NT2/D1 (cell line): ENCODE results near the gene FAM20C.
"Not testable (repeated sequence)": the region's sequence is repeated elsewhere in the genome, so short reads cannot be mapped to it uniquely, and the experiment has no call there.

Experiments used
- DNase-seq: peaks from one replicate; pipeline ENCODE4 v3.0.0-alpha.2; 2011; ENCODE audit warnings: low read depth, low spot score
- H3K27me3 ChIP-seq: 2 replicates; pipeline ENCODE4 v1.6.0; 2011; ENCODE audit warnings: mild to moderate bottlenecking; ENCODE audit not compliant: insufficient read length, insufficient read depth
- H3K36me3 ChIP-seq: 2 replicates; pipeline ENCODE4 v1.6.1; 2011; ENCODE audit warnings: mild to moderate bottlenecking, low read length, mixed read lengths; ENCODE audit not compliant: insufficient read depth, insufficient read length
- H3K4me1 ChIP-seq: 2 replicates; pipeline ENCODE4 v1.5.1; 2011; ENCODE audit not compliant: insufficient read depth, insufficient read length
- H3K4me3 ChIP-seq: 2 replicates; pipeline ENCODE4 v1.5.1; 2011; ENCODE audit warnings: low read depth; ENCODE audit not compliant: insufficient read length
- H3K9ac ChIP-seq: 2 replicates; pipeline ENCODE4 v1.6.0; 2011; ENCODE audit warnings: low read depth; ENCODE audit not compliant: insufficient read length
- H3K9me3 ChIP-seq: 2 replicates; pipeline ENCODE4 v1.5.1; 2011; ENCODE audit warnings: mild to moderate bottlenecking, low read length; ENCODE audit not compliant: insufficient read depth
- SUZ12 ChIP-seq: IDR thresholded peaks from 2 replicates; pipeline ENCODE4 v1.6.1; 2011; ENCODE audit not compliant: insufficient read length, insufficient read depth; ENCODE audit errors: extremely low read depth
- YY1 ChIP-seq: IDR thresholded peaks from 2 replicates; pipeline ENCODE4 v1.6.1; 2011; ENCODE audit not compliant: insufficient read length, insufficient read depth
- ZNF274 ChIP-seq: IDR thresholded peaks from 2 replicates; pipeline ENCODE4 v1.6.1; 2011; ENCODE audit warnings: mild to moderate bottlenecking, low read depth, low read length

The FAM20C gene

DNA sequence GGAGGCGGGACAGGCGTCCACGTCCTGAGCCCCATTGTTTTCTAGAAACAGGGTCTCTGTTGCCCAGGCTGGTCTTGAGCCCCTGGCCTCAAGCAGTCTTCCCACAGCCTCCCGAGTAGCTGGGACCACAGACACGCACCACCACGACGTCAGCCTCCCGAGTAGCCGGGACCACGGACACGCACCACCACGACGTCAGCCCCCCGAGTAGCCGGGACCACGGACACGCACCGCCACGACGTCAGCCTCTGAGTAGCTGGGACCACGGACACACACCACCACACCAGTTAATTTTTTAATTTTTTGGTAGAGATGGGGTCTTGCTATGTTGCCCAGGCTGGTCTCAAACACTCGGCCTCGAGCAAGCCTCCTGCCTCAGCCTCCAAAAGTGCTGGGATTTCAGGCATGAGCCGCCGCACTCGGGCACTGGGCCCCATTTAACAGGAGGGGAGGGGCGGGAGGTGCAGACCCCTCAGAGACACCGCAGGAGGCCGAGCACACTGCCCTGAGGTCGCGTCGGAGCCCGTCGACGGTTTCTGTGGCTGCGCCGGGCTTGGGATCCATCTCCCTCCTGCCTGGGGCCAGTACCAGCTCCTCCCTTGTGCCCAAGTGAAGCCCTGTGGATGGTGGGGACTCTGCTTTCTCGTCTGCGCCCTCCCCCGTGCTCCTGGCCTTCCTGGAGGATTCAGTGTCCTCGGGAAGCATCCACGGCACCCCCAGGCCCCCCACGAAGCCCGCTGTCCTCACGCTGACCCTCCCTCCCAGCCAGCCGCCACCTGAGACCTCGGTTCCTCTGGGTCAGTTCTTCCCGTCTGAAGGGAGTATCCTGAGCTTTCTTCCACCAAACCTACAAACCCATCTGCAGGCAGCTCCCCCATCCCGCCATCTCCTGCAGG, 13.0 kb downstream of the FAM20C start:
- Histone ChIP-seq H3K9me3 (peaks cover 15% of the 10 kb centered on the region; the same call in 1 of the 2 replicates), H3K27me3 (no peaks in the 10 kb centered on the region), H3K4me3 (no peak overlapping the region), H3K36me3 (peaks cover 37% of the 10 kb centered on the region), H3K4me1 (no peaks in the 10 kb centered on the region), H3K9ac (peak overlapping the region; percentile 2)
- DNase-seq: no peak
- TF ChIP-seq SUZ12 (no peak), ZNF274 (no peak)

DNA sequence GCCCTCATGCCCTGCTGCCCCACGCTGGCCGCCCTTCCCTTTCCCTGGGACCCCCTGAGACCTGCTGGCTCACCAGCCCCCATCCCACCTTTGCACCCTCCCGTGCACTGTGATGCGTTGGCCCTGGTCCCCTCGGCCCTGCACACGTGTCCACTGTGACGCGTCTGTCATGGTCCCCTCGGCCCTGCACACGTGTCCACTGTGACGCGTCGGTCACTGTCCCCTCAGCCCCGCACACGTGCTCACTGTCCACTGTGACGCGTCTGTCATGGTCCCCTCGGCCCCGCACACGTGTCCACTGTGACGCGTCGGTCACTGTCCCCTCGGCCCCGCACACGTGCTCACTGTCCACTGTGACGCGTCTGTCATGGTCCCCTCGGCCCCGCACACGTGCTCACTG, 14.0 kb downstream of the FAM20C start:
- Histone ChIP-seq H3K9ac (peak overlapping the region; percentile 26), H3K36me3 (peaks cover 28% of the 10 kb centered on the region), H3K9me3 (peaks cover 15% of the 10 kb centered on the region; the same call in 1 of the 2 replicates)
- H3K4me1 ChIP-seq, H3K4me3 ChIP-seq, DNase-seq, H3K27me3 ChIP-seq: not testable (repeated sequence)

DNA sequence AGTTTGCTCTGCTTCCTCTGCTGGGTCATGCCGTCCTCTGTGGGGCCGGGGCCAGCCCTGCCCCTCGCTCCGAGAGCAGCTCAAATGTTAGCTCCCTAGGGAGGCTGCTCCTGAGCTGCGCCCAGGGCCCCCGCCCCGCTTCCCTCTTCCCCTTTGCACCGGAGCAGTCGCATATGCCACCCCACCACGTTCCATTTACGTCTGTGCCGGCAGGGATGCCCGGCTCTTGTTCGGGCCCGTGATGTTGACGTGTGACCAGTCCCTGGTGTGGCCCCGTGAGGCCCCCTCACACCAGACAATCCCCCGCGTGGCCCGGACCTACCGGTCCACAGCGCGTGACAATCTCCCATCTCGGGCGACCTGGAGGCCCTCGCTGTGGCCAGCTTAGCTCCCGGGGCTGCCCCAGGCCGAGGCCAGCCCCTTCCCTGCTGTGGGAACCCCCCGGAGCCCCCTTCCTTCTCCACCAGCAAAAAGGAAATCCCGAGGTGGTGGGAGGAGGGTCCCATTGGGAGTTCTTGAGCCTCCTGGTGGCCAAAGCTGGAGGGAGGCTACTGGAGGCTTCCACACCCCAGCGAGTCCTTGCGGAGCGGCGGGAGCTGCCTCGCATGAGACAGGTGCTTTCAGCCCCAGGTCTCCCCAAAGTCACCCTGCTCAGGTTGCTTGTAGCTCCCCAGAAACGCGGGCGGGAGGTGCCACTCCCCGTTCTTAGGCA, 15.2 kb downstream of the FAM20C start:
- DNase-seq: no peak
- no peak overlapping the region for H3K4me3 ChIP-seq
- TF ChIP-seq SUZ12: no peak
- no peak for TF ChIP-seq ZNF274
- peaks cover 15% of the 10 kb centered on the region; the same call in 1 of the 2 replicates for H3K9me3 ChIP-seq
- H3K36me3 ChIP-seq: peaks cover 29% of the 10 kb centered on the region
- peaks cover 4% of the 10 kb centered on the region for H3K4me1 ChIP-seq
- peak overlapping the region; percentile 57 for H3K9ac ChIP-seq
- no peaks in the 10 kb centered on the region for H3K27me3 ChIP-seq

DNA sequence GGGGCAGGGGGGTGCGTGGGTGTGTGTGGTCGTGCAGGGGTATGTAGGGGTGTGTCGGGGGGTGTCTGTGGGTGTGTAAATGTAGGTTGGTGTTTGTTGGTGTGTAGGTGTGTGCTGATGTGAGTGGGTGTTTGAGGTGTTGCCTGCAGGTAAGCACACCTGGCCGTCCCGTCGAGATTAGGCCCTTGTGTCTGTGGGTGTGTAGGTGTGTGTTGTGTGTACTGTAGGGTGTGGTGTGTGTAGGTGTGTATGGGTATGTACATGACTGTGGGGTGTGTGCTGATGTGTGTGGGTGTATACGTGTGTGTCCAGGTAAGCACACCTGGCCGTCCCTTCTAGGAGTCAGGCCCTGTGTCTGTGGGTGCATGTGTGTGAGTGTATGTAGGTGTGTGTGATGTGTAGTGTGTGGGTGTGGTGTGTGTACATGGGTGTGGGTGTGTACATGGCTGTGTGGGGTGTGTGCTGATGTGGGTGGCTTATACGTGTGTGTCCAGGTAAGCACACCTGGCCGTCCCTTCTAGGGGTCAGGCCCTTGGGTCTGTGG, 15.8 kb downstream of the FAM20C start:
- TF ChIP-seq ZNF274: no peak
- no peak for TF ChIP-seq YY1
- TF ChIP-seq SUZ12: no peak
- H3K4me1 ChIP-seq: peaks cover 4% of the 10 kb centered on the region
- H3K9ac ChIP-seq: no peak overlapping the region
- peaks cover 19% of the 10 kb centered on the region; the same call in 1 of the 2 replicates for H3K9me3 ChIP-seq
- no peaks in the 10 kb centered on the region for H3K27me3 ChIP-seq
- peaks cover 34% of the 10 kb centered on the region for H3K36me3 ChIP-seq
- H3K4me3 ChIP-seq: no peak overlapping the region
- DNase-seq: no peak

DNA sequence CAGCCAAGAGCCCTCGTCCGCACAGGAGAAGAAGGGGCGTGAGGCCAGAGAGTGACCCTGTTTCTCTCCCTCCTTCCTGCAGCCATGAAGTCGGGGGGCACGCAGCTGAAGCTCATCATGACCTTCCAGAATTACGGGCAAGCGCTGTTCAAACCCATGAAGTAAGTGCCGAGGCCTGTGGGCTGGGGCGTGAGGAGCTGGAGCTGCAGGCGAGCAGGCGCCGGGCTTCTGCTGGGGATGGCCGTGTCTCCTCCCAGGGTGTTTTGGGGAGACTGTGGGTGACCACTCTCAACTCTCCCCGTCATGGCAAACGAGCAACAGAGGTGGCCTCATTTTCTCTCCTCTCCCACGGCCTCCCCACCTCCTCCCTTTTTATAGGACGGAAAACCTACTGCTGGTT, 16.4 kb downstream of the FAM20C start:
- TF ChIP-seq SUZ12 (no peak), YY1 (no peak), ZNF274 (no peak)
- Histone ChIP-seq H3K9me3 (peaks cover 26% of the 10 kb centered on the region; the same call in 1 of the 2 replicates), H3K9ac (no peak overlapping the region), H3K36me3 (peaks cover 39% of the 10 kb centered on the region), H3K4me3 (no peak overlapping the region), H3K27me3 (no peaks in the 10 kb centered on the region), H3K4me1 (peaks cover 4% of the 10 kb centered on the region)
- no peak for DNase-seq

DNA sequence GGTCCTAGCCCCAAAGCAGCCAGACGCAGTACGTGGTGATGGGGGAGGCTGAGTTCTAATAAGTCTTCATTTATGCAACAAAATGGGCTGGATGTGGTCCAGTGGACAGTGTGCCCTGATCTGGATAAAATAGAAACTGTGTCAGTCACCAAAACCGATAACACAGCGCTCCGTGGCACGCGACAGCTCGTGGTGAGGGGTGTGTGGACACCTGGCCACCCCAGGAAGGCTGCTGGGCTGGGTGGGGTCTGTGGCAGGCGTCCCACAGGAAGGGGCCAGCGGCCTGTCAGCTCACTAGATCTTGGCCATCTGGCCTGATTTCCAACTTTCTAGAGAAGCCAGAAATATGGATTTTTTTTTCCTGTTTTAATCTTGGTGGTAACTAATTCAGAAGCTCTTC, 17.0 kb downstream of the FAM20C start:
- Histone ChIP-seq H3K4me1 (peaks cover 4% of the 10 kb centered on the region), H3K9me3 (peaks cover 22% of the 10 kb centered on the region; the same call in 1 of the 2 replicates), H3K4me3 (no peak overlapping the region), H3K36me3 (peaks cover 33% of the 10 kb centered on the region), H3K27me3 (no peaks in the 10 kb centered on the region), H3K9ac (no peak overlapping the region)
- no peak for DNase-seq
- no peak for TF ChIP-seq YY1
- no peak for TF ChIP-seq ZNF274
- no peak for TF ChIP-seq SUZ12

DNA sequence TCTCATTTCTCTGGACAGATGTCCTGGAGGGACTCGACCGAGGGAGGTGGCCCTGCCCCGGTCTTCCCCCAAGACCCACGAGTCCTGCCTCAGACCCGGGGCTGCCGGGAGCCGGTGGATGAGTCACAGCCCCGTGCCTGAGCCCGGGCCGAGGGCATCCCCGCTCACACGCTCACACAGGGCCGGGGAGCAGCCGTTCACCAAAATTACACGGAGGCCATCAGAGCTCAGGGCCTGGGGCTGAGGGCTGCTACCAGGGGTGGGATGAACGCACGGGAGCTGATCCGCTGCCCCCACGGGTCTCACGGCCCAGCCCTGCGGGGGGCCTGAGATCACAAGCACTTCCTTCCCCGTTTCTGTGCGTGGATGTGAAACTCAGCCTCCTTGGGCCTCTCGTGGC, 17.5 kb downstream of the FAM20C start:
- Histone ChIP-seq H3K9ac (no peak overlapping the region), H3K36me3 (peaks cover 30% of the 10 kb centered on the region), H3K27me3 (no peaks in the 10 kb centered on the region), H3K4me3 (no peak overlapping the region), H3K4me1 (peaks cover 4% of the 10 kb centered on the region), H3K9me3 (peaks cover 17% of the 10 kb centered on the region; the same call in 1 of the 2 replicates)
- TF ChIP-seq ZNF274 (no peak), SUZ12 (no peak), YY1 (no peak)
- DNase-seq: no peak
